Stimulated activated CD8-positive, alpha-beta memory T cell treated with anti-CD3 and anti-CD28 coated beads, Interleukin-4, amount 100 ng/mL, for 4 hours (primary cell): ENCODE results near the gene SLC23A1.
"Not testable (repeated sequence)": the region's sequence is repeated elsewhere in the genome, so short reads cannot be mapped to it uniquely, and the experiment has no call there.

ENCODE experiments used
- DNase-seq, 2 donors: peaks; one replicate each; pipeline ENCODE4 v3.0.0-alpha.2; 2020; ENCODE audit warnings: low read depth in 2 of 2, low spot score in 1 of 2

The SLC23A1 gene

DNA sequence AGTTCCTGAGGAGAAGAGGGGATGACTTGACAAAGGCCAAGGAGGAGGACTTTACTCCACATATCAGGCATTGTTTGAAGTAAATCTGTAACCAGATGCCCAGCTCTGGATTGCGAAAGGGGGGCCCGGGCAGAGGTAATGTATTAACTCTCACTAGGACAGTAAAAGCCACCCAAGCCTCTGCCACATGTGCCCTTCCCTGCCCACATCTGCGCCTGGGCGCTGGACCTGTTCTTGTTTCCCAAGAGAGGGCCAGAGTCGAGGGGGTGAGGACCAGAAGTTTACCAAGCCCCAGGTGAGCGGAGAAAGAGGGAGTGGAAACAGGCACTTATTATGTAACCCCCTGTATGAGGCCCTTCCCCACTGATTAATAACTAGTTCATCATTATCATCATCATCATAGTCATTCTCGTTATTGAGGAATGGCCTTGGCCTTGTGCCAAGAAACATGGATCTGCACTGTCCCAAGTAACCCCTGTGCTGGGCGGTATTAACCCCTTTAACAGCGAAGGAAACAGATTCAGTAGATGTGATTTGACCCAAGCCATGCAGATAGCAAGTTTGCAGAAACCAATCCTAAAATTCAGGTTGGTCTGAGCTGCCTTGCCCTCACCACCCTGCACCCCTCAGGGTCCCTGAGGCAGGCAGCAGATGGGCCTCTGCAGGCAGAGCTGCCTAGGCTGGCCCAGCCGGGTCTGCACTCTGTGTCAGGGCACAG, at the start of gene SLC23A1:
TSS of gene SLC23A1 (minus strand) at position 23 of the 718 bp plus-strand sequence. CDS start 44 bp downstream, outside the sequence.
- DNase-seq, result no peak

DNA sequence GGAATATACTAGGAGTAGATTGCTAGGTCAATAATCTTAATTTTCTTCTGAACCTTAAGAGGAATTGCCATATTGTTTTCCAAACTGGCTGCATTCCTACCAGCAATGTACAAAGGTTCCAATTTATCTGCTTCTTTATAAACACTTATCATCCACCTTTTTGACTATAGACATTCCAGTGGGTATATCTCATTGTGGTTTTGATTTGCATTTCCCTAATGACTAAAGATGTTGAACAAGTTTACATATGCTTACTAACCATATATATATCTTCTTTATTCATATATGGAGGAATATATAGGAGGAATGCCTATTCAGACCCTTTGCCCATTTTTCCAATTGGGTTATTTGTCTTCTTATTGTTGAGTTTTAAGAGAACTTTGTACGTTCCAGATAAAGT, 48.6 kb upstream of the SLC23A1 start:
- DNase-seq, result no peak

DNA sequence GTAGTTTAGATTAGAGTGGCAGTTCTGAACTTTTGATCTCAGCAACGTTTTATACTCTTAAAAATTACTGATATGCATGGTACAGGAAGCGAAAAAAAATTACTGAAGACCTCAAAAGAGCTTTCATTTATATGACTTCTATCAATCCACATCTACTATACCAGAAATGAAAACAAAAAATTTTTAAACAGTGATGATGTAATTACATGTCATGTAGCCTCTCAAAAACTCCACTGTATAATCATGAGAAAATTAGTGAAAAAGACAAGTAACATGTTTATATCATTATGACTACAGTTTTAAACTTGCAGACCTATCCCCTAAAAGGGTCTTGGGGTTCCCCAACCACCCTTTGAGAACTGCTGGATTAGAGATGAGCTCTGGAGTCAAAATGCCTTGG, 46.9 kb upstream of the SLC23A1 start:
- no peak for DNase-seq

DNA sequence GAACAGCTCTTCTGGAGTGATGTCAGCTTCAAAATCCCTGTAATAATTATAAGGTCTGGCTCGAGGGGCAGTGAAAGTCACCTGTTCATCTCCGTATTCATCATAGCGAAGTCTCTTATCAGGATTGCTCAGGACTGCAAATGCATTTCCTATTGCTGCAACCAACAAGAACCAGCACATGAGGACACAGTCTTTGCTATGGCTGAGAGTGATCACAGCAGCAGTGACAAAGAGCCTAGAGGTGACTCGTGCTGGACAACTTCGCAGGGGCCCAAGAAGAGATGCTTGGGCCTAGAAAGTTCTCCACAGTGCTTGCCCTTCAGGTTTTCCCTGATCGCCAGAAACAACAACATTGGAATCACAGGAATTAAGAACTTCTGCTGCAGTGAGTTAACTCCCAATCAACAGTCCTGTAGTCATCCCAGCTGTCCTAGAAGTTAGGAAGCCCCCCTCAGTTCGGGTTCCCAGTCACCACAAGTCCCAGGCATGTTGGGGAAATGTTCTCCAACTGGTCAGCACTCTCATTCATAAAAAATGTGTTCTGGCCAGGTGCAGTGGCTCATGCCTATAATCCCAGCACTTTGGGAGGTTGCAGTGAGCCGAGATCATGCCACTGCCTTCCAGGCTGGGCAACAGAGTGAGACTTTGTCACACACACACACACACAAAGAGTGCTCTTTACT, 43.2 kb upstream of the SLC23A1 start:
- DNase-seq, result no peak

DNA sequence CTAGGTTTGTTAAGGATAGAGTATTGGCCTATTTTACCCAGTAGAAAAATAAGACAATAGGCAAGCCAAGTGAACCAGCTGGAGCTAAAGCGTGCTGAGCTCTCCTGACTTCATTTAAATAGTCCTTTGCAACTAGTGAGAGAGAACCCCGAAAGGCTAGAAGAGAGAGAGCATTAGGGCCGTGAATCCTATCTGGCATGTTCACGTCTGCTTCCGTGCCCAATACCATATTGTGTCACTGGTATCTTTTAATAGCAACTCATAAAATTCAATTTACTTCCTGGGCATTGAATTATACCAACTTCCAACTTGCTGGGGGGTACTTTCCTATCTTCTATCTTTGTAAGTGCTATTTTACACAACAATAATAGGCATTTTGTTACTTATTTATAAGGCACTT, 42.4 kb upstream of the SLC23A1 start:
- DNase-seq, result no peak

DNA sequence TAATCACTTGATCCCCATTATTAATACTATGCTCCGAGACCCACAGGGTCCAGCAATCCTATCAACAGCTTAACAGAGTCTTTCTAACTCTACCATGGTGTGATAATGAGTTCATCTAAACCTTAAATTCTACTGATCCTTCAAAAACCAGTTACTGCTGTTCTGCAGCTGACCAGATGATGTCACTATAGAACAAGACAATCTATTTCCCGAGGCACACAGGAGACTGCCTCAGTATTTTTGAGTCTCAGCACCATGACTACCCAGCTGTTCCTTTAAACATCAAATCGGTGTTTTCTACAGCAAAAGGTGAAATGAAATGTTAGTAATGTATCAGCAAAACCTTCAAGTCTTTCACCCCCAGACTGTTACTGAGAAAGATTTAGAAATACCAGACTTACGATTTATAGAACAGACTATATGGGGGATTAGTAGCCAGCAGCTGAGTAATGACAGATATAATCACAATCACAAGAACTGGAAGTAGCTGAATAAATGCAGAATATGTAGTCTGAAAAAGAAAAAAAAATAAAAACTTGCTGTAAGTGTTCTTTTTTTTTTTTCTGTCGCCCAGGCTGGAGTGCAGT, 39.3 kb upstream of the SLC23A1 start:
- no peak for DNase-seq

DNA sequence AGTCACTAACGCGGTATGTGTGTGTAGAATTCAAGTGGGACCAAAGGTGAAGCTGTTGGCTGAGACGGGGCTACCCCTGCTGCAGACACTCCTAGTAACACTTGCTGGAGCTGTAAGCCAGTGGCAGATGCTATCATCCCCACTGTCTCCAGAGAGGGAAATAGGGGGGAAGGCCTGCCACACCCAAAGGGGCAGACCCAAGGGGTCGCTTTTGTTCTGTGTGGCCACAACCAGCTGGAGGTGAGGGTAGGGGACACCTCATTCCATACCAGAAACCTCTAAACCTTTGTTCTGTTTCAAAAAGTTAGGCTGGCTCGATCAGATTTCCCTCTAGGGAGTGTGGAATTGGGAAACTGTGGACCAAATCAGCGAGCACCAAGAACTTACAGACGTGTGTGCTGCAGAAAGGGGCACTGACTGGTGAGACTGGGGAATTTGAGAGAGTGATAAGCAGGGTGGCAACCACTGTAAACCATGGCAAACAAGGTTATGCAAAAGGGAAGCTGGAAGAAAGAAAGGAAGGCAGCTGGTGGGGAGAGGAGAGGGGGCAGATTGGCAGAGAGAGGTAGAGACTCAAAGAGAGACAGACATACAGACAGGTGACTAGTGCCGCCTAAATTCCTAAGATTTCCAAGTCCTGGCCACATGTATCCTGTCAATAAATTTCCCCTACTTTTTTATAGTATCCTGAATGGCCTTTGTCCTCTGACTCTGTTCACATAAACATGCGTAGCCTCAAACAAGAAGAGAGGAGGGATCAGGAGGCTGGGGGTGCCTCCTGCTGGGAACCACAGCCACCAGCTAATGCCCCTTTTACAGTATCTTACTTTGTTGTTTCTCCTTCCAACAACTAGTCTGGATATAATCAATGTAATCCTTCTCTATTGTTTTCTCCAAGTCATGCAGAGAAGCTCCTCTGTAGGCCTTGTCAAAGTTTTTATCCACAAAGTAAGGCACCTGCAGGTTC, 36.4 kb upstream of the SLC23A1 start:
- DNase-seq, result no peak

DNA sequence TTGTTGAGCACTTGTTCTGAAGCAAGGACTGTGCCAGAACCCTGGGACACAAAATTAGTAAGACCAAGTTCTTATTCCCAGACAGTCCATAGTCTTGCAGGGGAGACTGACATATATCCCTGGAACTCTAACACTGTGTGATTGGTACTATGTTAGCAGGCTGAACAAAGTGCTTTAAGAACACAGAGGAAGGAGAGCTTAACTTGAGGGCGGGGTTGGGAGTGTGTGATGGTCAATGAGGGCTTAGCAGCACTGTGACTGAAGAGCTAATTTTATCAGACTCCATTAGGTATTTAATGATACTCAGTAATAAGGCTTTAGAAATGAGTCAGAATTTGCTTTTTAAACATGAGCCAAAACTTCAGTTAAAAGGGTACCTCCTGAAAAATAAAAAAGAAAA, 35.7 kb upstream of the SLC23A1 start:
- DNase-seq, result no peak

DNA sequence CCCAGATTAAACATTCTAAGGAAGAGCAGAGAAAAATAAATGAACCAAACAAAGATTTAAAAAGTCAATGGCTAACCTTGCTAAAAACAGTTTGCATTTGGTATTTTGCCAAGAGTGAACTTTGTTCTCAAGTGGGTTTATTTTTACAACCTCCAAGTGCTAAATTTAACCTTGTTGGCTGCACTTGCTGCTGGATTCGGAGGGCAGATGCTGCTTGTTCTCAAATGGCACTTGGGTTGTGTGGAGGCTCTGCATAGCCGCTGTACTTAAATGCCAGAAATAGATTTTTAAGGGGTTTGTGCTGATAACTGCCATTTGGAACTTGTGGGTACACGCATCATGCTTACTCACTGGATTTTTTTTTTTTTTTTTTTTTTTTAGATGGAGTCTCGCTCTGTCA, 34.1 kb upstream of the SLC23A1 start:
- DNase-seq, result no peak

DNA sequence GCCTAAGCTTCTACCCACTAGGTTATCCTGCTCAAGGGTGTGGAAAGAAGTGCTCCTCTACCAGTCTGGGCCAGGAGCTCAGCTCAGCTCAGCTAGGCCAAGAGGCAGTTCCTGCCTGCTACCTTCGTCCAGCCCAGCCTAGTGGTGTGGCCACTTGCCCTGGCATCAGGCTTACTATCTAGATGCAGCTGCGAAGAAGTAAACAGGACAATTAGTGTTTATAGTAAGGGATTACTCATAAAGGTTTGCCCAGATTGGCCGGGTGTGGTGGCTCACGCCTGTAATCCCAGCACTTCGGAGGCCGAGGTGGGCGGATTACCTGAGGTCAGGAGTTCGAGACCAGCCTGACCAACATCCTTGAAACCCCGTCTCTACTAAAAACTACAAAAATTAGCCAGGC, 33.6 kb upstream of the SLC23A1 start:
- DNase-seq, result no peak

DNA sequence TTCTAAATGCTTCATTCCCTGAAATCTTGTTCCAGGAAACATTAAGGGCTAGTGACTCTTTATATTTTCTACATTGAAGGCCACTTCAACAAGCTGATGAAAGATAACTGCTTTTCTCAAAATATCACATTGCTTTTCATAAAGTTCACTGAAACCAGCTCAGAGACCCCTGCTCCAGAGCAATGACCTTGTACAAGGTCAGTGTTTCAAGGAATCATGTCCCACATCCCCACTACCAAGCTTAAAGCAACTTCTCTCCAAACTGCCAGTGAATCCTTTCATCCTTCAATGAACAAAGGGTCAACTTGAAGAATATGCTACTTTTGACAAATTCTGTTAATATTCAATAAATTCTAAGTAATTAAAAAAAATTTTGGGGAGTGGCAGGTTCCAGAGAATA, 32.8 kb upstream of the SLC23A1 start:
- no peak for DNase-seq

DNA sequence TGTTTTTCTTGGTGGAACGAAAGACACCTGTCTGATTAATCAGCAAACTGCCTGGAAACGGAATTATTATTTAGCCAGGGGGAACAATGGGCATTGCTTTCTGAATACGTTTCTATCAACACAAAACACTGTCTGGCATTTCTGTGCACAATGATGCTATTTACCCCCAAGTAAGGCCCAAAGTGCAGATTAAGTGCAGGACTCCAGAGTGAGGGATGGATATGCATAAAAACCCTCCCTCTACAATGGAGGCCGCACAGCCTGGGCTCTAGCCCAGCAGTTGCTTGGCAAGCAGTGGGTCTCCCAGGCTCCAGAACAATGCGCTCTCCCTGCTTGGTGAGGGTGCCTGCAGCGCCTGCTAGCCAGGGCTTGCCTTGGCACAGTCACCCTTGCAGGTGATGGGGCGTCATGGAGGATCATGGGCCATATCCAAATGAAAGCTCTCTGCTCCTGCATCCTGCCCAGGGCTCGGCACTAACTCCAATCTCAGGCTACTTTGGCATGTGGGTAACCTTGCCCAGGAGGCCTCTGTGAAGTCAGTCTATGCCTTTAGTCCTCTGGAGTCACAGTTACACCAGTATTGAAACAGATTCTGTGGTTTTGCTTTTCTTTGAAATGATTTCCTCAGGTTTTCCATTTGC, 32.2 kb upstream of the SLC23A1 start:
- DNase-seq, result no peak

DNA sequence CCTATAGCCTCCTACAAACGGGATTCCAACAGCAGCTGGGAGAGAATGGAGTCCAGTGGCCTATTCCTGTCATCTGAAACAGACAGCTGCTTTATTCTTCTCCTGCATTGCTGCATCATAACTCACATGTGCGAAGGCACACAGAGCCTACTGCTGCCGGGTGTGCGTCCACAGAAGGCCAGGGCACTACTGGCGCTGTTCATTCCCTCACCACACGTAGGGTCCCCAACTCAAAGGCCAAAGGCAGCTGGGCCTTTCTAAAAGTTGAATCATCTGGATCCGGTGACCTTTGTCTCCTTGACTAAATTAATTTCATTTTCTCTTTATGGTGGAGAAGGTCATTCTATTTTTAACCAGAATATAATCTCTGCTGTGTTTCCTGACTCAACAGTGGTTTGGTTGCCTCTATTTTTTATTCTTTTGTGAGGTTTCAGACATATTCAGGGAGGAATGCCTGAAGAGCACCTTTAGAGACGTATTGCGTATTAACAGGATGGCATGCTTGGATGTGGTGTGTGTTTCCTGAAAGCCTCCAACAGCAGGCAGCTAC, 31.6 kb upstream of the SLC23A1 start:
- DNase-seq, result no peak

DNA sequence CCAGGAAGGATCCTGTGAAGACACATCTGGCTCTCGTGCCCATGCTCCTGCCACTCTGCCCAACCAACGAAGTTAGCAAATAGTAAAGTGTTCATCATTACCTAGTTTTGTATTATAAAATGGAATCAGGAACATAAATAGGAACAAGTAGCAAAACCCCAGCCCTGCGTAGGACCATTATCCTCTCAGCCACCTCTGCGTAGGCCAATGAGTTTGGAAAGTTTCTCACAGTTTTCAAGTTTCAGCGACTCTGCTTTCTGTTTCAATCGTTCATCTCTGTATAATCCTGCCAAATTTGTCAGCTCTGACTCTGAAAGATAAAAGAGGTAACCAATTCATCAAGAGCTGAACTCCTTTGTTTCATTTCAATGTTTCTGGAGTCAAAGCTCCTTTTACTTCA, 30.9 kb upstream of the SLC23A1 start:
- DNase-seq, result no peak

DNA sequence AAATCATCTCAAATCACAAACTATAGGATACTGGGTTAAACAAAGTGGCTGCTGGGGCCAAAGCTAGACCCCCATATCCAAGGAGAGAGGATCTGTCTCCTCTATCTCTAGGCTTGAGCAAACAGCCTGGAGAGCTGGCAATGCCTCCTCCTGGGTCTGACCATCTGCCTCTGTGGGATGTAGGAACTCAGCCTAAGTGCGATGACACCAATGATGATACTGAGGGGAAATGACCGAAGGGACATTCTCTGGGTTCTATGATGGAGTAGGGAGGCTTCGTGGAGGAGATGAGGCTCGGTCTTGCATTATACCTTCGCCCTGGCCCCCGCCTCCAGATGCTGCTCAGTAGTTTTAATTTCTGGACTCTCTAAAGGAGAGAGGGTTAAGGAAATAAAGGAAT, 30.1 kb upstream of the SLC23A1 start:
- DNase-seq, result no peak

DNA sequence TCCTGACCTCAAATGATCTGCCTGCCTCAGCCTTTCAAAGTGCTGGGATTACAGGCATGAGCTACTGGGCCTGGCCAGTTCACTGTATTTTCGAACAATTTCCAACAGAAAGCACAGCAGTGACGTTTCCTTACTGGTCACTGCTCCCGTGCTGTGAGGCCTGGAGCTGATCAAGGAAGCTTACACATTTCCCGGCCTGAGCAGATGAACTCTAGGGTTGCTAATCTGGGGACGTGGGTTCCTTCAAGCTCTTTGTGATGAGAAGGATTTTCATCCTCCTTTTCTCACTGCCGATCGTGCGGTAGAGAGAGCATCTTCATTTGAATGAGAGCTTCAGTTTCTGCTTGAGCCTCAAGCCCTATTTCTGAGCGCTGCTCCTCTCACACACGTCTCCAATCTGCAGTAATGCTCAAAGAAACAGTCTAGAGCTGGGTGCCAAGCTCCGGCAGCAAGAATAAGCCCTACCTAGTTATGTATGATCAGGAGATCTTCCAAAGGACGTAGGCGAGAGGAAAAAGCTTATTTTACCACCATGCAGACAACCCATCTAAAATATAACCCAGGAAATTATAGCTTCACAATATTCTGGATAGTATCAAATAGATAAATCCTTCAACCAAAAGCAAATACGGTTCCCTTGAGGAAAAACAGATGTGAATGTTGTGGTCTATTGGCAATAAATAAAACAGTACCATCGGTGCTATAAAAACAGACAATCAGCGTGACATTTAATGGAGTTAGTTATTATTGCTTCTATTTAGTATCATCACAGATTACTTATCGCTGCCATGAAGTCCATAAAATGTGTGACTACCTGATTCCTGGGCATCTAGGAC, 28.1 kb upstream of the SLC23A1 start:
- DNase-seq, result no peak

DNA sequence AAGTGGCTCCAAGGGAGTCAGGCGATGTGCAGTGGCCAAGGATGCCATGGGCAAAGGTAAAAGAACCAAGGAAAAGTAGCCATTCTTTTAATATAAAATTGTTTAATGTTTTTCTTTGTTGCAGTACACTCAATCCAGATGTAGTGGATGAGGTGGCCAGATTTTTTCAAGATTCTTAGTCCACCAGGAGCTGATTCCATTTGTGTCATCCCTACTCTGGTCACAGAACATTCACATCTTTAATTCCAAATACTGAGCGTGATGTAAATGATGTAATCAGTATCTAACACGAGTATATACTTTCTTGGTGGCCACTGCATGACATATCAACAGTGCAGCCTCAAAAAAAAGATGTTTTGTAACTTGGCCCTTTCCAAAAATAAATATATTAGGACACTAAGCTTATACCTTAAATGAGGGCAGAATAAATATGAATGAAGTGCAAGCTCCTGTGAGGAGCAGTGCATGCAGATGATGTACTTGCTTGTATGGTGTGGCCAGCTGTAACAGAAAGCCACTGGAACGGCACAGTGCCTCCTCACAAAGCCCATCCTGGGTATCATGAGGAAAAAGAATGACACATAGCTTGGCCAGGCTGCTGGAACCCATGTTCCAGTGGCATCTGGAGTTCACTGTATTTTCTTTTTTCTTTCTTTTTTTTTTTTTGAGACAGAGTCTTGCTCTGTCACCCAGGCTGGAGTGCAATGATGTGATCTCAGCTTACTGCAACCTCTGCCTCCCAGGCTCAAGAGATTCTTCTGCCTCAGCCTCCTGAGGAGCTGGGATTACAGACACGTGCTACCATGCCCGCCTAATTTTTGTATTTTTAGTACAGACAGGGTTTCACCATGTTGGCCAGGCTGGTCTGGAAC, 27.3 kb upstream of the SLC23A1 start:
- no peak for DNase-seq

DNA sequence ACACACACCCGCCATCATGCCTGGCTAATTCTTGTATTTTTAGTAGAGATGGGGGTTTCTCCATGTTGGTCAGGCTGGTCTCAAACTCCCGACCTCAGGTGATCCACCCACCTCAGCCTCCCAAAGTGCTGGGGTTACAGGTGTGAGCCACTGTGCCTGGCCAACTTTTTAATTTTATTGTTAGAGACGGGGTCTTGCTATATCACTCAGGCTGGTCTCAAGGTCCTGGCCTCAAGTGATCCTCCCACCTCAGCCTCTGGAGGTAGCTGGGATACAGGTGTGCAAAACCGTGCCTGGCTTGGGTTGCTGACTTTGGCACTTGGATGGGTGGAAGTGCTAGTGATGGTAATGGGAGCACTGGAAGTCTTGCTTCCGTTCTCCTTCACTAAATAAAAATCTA, 26.0 kb upstream of the SLC23A1 start:
- DNase-seq, result not testable (repeated sequence)

DNA sequence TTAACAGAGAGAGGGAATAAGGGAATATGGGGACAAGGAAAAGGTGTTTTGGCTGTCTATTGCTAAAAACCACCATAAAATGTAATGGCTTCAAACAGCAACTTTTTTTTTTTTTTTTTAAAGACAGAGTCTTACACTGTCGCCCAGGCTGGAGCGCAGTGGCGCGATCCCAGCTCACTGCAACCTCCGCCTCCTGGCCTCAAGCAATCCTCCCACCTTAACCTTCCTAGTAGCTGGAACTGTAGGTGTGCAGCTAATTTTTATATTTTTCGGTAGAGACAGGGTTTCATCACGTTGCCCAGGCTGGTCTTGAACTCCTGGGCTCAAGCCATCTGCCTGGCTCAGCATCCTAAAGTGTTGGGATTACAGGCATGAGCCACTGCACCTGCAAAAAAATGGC, 25.1 kb upstream of the SLC23A1 start:
- no peak for DNase-seq
